Upper lobe of left lung (tissue), 4 donors: Measurements from ENCODE around the gene KCNN1.
"Not testable (repeated sequence)": the region's sequence is repeated elsewhere in the genome, so short reads cannot be mapped to it uniquely, and the experiment has no call there.

Experiments used
- CTCF ChIP-seq, 6 experiments: fragments of 450-650 bp in 4 of 6; fragments of 200-600 bp in 2 of 6; sonication (generic) in 2 of 6; IDR thresholded peaks; one replicate each; pipeline ENCODE4 v1.5.1; 2016 to 2019; ENCODE audit warnings: antibody characterized with exemption in 6 of 6
- EP300 ChIP-seq, 4 donors: sonication (generic); formaldehyde crosslinking; IDR thresholded peaks; one replicate each; pipeline ENCODE4 v1.5.1; 2017; ENCODE audit warnings: antibody characterized with exemption in 4 of 4, control low read depth in 2 of 4
- POLR2A ChIP-seq, 4 donors: fragments of 450-650 bp; IDR thresholded peaks; one replicate each; pipeline ENCODE4 v1.5.1; 2016 to 2017; ENCODE audit warnings: antibody characterized with exemption in 4 of 4, mild to moderate bottlenecking in 2 of 4

- TF ChIP-seq POLR2A, CTCF, EP300 (IDR thresholded peaks at IDR 0.05): not testable (repeated sequence)
Observed at GRCh38 chr19:17986569-17986968, 19.7 kb downstream of the KCNN1 start.
